Right lobe of liver (tissue), 4 donors: ENCODE data around the gene NFIL3.
A peak's percentile ranks its signal among the peaks of the same experiment; 100 is the strongest.

ENCODE experiments used
- CTCF ChIP-seq, 4 donors: fragments of 200-600 bp in 3 of 4; fragments of 450-650 bp in 1 of 4; IDR thresholded peaks; one replicate each; pipeline versions ENCODE4 v1.5.1 to v1.8.0; 2016 to 2022; ENCODE audit warnings: antibody characterized with exemption in 4 of 4, mild to moderate bottlenecking in 2 of 4
- POLR2A ChIP-seq: fragments of 450-650 bp; IDR thresholded peaks from one replicate; pipeline ENCODE4 v1.6.1; 2017; ENCODE audit warnings: antibody characterized with exemption, mild to moderate bottlenecking
- donor health status: DM: no; HTN: no; CAD: no.
- donor health status: DM: no; HTN: no; CAD: no.
- donor health status: DM: no; HTN: yes; CAD: no.

- TF ChIP-seq POLR2A (no peak), CTCF (IDR thresholded peaks at IDR 0.05) (peak; percentile 49 to 62 (median 60))
Measured at GRCh38 chr9:91426123-91426745, 2.6 kb upstream of the NFIL3 start.
